ENCODE results near the gene AMPH.

Gene AMPH

DNA sequence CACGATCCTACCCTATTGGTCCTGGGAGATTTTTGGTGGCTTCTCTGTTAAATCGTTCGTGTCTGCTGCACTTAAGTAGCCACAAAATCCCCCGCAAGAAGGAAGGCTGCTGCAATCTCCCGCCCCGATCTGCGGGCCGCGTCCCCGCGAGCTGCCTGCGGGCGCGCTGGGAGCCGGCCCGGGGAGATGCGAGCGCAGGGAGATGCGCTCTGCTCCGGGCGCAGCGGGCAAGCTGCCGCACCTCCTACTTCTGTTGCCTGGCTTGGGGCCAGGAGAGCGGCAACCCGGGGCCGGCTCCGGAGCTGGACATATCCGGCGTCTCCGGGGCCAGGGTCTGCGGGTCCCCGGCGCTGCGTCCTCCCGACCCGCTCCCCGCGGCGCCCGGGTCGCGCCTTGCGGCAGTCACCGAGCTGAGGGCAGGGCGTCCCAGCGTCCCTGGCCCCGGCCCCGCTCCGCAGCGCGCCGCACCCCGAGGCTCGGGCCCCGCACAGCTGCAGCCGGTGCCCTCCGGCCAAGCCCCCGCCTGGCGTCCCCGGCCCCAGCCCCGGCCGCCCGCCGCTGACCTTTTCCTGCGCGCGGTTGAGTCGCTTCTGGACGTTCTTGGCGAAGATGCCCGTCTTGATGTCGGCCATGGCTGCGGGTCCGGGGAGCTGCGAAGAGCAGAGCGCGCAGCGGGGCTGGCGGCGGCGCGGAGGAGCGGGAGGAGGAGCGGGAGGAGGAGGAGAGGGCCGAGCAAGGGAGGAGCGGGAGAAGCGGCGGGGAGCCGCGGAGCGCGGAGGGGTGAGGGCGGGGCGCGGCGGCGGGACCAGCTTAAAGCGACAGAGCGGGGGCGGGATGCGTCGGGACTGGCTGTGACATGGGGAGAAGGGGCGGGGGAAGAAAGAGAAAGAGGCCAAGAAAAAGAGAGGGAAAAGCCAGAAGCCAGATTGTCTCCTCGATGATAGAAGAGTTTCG is at the start of gene AMPH:
AMPH (minus strand) TSS at position 654 of the 954 bp plus-strand sequence; CDS start at position 632, 22 bp downstream.
- DNase-seq (ENCODE audit: low read depth in 2 of 2), result no peak

DNA sequence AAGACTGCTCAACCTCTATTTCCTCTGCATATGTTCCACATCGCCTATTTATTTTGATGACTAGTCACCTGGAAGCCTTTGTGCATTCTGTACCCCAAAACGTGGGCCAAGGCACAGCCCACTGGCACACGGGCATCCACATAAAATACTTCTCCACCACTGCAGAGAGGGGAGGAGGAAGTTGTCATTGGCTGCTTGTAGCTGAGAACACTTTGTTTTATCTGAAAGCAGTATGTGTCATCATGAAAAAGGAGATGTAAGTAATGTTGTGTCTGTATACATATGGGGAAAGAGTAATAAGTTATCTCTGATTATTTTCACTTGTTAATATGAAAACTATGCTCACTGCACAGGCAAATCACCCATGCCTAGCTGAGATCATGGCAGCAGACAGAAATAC is 48.2 kb upstream of the AMPH start:
- DNase-seq (ENCODE audit: low read depth in 2 of 2), result no peak

DNA sequence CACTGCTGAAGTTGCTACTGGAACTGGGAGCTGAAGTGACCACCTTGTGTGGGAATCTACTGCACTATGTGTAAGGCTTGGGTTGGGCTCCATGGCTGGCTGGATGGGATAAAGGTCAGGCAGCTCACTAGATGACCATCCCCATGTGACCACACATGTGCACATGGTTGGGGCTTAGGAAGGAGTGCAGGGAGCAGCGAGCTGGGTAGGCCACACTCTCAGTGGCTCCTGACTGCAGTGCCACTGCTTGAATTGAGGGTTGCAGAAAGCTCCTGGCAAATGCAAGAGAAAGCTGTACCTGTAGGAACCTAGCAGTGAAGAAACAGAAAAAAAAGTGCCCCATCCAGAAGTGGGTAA is 47.5 kb upstream of the AMPH start:
- no peak for DNase-seq (ENCODE audit: low read depth in 2 of 2)

DNA sequence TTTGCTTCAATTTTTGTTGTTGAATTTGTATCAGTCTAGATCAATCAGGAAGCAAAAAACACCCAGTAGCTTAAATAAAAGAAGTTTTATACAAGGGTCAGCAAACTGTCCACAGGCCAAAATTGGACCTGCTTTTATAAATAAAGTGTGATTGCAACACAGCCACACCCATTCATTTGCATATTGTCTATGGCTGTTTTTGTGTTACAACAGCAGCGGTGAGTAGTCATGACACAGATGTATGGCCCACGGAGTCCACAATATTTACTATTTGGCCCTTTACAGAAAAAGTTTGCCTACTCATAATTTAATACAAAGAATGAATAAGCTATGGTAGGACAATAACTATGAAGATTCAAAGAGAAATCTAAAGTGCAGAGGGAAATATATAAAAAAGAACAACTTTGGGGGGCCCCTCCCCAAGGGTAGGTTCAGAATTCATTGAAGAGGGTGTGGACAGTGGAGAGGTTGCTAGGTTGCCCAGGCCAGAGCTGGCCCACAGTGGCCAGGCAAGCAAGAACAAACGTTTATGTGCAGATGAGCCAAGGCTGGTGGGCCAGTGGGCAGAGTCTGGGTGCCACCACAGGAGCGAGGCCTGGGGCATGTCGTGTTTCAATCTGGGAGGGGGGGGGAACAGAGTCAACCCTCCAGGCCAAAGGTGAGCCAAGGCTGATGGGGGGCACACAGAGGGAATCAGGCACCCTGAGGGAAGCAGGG is 47.0 kb upstream of the AMPH start:
- no peak for DNase-seq (ENCODE audit: low read depth in 2 of 2)

DNA sequence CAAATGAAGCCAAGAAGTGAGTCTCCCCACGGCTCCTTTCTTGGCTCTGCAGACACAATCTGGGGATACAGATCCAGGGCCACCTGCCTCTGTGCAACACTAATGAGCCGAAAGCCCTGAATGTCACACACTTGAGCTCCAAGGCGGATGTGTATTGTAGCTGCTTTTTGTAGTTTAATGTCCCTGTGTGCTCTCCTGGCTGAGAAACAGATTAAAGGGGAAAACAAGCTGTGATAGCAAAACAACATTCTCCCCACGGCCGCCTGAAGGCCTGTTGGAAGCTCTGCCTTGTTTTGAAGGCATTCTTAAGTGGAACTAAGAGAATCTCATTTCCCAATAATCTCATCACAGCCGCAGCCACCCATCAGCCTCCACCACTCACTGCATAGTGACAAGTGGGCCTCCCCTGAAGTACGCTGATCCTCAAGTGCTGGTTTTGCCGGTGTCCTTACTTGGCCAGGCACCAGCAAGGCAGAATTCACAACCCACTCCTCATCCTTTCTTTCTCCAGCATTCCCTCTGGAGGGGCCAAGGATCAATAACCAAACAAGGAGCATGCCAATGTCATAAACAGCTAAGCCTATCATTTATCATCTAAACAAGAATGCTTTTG is 44.4 kb upstream of the AMPH start:
- DNase-seq (ENCODE audit: low read depth in 2 of 2), result no peak

DNA sequence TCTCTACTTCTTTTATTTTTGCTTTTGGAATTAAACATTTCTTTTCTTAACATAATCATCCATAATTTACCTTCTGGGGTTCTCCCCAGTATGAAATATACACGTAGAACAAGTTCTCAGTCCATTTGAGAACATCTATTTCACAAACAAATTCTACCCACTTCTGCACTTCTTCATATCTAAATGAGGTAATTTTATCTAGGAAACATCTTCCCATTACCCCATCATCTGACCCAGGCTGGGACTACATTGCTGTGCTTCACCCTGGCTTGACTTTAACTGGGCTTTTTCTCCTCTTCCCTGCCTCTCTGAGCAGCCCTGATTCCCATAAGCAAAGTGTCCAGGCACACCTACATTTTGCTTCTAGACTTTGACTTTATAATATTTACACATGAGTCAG is 43.3 kb upstream of the AMPH start:
- no peak for DNase-seq (ENCODE audit: low read depth in 2 of 2)

DNA sequence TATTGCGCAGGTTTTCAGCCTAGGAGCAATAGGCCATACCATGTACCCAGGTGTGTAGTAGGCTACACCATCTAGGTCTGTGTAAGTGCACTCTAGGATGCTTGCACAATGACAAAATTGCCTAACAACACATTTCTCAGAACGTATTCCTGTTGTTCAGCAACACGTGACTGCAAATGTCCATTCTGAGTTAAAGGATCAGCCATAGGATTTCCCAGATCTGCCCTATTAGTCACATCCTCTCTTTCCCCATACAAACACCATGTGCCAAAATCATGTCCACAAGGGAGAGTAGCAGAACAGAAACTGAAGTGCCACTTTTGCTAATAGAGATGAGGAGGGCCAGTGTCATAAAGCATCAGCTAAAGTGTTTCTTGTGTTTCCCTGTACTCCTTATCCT is 42.6 kb upstream of the AMPH start:
- no peak for DNase-seq (ENCODE audit: low read depth in 2 of 2)

DNA sequence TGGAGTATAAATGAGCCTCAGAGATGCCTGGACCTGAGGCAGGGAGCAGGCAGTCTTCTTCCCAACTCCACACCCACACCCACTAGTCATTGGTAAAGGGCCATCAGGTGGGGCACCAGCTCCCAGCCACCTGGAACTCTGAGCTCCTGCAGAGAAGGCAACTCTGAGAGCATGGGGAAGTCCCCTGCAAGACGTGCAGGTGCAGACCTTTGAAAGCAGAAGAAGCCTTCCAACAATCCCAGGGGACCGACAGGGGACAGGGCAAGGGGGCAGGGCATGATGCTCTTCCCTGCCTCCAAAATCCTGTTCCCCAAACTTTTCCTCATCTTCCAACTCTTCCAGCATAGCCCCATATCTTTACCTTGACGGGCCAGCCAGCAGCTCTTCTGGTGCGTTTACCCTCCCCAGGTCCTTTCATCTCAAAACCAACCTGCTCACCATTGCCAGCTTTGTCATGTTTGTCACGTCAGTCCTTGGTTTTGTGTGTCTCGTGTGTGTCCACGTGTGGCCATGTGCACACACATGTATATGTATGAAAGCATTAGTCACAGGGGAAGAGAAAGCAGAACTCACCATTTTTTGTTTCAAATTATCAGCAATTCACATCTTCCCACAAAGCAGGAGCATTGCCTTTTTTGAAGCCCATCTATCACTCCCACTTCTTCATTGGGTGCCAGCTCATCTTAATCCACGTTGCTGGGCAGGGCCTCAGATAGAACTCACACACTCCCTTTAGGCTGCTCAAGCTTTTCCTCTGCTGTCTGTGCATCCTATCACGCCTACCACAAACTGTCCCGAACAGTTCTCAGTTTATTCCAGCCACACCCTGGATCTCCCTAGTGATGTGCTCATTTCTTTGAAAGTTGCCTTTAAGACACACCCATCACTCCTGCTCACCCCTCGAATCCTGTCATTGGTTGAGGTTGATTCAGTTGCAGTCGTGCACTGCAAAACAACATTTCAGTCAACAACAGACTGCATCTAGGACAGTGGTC is 41.0 kb upstream of the AMPH start:
- no peak for DNase-seq (ENCODE audit: low read depth in 2 of 2)

DNA sequence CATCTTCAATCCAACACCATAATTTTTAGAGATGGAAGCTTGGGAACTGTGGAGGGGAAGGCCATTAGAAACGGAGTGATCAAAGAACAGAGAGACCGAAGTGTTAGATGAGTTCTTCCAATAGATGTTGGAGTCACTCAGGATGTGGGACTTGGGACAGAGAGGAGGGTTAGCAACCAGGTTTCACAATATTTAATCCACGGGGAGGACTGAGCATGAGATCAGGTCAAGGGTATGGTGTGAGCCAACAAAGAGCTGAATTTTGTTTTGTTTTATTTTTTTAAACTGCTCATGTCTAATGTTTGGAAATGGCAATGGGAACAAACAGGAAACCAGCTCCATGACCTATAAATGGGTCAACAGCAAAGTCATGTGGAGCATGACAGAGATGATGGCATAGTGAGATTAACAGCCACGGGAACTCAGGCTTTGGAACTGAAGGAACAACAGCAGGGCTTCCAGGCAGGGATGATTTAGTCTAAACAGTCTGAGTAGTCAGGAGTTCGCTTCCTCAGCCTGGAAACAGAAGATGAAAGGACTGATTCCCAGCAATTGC is 38.9 kb upstream of the AMPH start:
- DNase-seq (ENCODE audit: low read depth in 2 of 2), result no peak

DNA sequence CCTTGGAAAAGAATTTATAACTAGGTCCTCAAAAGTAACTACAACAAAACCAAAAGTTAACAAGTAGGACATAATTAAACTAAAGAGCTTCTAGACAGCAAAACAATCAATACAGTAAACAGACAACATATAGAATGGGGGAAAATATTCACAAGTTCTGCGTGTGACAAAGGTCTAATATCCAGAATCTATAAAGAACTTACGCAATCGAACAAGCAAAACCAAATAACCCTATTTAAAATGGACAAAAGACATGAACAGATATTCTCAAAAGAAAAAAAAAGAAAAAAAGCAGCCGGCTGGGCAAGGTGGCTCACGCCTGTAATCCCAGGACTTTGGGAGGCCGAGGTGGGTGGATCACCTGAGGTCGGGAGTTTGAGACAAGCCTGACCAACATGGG is 33.8 kb upstream of the AMPH start:
- DNase-seq (ENCODE audit: low read depth in 2 of 2), result no peak

DNA sequence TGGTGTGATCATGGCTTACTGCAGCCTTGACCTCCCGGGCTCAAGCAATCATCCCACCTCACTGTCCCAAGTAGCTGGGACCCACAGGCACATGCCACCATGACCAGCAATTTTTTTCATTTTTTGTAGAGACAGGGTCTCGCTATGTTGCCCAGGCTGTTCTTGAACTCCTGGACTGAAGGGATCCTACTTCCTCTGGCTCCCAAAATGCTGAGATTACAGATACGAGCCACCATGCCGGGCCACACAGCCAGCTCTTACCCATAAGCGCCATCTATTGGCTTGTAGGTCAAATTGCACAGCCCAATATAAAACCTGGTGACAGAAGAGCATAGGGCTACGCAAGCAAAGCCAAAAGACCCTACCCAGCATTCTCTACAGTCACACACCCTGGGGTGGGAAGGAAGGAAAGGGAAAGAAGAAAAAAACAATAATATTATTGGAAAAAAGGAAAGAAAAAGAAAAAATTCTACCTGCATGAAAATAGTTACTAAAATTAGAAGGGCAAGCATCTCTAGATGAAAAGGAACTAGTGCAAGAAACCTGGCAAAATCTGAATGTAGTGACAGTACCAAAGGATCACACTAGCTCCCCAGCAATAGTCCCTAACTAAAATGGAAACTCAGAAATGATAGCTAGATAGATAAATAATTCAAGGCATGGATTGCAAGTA is 29.4 kb upstream of the AMPH start:
- DNase-seq (ENCODE audit: low read depth in 2 of 2), result no peak

DNA sequence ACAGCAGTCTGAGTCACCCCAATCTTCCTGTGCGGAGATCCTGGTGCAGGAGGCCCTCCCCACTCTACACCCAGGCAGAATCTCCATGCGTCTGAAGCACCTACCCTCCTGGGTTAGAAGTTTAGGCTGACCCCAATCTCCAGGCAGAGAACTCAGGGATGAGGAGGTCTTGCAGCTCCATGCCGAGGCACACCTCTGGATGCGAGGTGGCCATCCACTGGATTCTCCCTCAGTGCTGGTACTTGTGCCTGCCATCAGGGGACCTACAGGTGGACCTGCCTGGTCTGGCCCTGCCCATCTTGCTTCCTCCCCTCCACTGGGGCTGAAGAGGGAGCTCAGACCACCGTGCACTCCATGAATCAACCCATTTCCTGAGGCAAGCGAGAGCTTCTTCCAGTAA is 28.8 kb upstream of the AMPH start:
- DNase-seq (ENCODE audit: low read depth in 2 of 2), result no peak

DNA sequence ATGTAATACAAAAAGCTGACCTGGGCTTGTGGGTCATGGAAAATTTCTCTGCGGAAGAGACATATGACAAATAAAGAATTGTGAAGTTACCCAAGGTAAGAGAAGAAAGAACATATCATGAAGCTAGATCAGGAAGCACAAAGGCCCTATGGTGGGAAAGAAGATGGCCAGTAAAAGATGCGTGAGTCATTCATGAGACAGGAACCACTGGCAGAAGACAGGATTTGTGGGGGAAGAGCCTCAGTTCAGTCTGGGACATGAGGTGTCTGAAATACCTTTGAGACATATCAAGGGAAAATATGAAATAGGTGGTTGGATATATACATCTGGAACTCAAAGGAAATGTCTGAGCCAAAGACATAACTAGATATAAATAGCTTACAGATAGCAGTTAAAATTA is 27.7 kb upstream of the AMPH start:
- DNase-seq (ENCODE audit: low read depth in 2 of 2), result no peak

DNA sequence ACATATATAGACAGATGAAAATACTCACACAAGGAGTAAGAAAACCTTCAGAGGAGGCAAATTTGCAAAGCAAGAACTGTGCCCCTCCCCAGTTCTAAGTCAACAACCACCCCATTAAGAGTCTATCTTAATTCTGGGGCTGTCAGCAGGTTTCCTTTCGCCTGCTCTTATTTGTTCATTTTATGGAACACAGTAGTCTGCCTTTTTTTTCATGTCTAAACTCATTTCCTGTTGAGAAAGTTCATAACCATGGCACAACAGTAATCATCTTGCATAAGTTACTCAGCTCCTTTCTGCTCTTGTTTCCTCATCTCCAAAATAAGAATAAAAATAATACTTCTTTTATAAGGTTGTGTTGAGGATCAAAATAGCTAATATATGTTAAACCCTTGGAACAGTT is 25.8 kb upstream of the AMPH start:
- no peak for DNase-seq (ENCODE audit: low read depth in 2 of 2)

DNA sequence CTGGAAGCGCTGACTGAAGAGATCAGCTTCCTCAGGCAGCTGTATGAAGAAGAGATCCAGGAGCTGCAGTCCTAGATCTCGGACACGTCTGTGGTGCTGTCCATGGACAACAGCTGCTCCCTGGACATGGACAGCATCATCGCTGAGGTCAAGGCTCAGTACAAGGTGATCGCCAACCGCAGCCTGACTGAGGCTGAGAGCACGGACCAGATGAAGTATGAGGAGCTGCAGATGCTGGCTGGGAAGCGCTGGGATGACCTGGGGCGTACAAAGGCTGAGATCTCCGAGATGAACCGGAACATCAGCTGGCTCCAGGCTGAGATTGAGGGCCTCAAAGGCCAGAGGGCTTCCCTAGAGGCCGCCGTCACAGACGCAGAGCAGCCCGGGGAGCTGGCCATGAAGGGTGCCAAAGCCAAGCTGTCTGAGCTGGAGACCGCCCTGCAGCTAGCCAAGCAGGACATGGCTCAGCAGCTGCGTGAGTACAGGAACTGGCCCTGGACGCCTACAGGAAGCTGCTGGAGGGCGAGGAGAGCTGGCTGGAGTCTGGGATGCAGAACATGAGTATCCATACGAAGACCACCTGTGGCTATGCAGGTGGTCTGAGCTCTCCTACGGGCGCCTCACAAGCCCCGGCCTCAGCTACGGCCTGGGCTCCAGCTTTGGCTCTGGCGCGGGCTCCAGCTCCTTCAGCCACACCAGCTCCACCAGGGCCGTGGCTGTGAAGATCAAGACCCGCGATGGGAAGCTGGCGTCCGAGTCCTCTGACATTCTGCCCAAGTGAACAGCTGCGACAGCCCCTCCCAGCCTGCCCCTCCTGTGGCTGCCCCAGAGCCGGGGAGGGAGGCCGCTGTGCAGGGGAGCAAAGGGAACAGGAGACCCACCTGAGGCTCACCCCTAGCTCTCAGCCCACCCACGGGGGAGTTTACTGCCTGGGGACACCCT is 24.9 kb upstream of the AMPH start:
- DNase-seq (ENCODE audit: low read depth in 2 of 2), result no peak

DNA sequence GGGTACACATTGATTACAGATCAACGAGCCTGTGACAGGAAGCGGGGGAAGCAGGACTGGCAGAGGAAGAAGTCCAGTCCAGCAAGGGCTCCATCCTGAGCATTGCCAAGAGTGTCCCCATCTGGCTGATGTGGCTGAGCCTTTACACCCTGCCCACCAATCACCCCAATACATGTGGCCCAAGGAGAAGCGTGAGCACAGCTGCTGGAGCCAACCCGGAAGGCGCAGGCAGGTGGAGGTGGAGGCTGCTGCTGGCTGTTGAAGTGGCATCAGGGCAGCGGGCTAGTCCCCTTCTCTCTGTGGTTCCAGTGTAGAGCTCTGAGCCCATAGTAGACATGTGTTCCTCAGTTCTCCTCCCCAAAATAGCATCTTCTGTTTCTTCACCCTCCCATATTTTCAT is 6.8 kb upstream of the AMPH start:
- DNase-seq (ENCODE audit: low read depth in 2 of 2), result no peak

DNA sequence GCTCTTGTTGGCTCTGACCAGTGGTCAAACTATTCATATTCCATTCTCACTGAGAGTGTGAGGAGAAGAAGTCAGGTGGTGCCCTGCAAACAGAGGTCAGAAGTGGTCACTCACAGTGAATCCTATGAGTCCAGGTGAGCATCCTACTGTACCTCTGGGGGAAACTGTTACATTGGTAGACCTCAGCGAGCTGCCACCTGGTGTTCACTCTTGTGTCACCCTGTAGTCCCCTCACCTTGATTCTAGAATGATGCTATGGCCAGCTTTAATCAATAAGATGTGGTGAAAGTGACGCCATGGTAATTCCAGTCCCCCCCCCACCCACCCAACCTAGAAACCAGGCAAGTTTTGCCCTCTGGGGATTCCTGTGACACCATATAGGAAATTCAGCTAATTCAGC is 1.2 kb upstream of the AMPH start:
- no peak for DNase-seq (ENCODE audit: low read depth in 2 of 2)

DNA sequence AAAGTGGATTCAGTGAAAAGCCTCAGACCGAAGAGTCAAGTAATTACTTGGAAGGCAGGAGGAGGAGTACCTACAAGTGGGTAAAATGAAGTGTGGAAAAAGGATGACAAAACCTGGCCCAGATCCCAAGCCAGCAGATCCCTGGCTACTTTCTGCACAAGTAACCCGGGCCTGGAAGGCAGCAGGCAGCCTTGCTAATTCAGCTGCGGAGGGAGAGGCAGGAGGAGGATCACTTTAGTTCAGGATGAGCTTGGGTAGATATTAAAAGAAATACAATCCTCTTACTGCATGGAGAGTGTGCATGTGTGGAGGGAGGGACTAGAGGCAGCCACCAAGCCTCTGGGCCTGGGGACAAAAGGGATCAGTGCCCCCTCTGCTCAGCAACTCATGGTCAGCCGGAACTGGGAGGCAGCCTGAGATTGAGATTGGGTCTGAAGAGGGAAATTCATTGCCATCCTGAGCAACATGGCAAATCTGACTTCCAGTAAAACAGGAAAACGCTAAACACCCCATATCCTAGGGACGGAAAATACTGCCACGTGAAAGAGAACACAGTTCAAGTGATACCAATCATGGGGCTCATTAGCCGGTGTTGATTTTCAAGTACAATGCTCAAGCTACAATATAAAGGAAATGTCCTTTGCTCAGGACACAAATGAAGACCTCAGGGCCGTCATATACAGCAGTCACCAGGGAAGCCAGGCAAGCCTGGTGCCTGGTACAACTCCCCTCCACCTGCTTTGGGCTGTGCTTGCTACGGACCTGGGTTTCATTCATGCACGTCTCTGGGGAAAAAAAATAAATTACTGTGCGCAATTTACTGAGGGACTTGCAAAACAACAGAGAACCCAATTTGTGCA is 1.3 kb downstream of the AMPH start:
- DNase-seq (ENCODE audit: low read depth in 2 of 2), result no peak

All from stimulated activated CD8-positive, alpha-beta memory T cell treated with anti-CD3 and anti-CD28 coated beads, Interleukin-7, amount 100 ng/mL, for 1 hour (primary cell).